Endothelial cell of umbilical vein (primary cell): ENCODE data around the gene ZFP36. TPM values are rescaled to one million over a fixed set of nuclear protein-coding genes. Genes with fewer than 3 reads are reported as not detected.

ENCODE experiments used
- BruUV-seq: library from RNA; stranded (reverse); fragments of 400-500 nt; replicated peaks from 2 replicates; lab custom pipeline; 2021; lab: Mats Ljungman, UMichigan
- CTCF ChIA-PET: fragments of 300-600, 350-600 bp; sonication (Branson Sonifier 250); formaldehyde crosslinking; loops from one replicate; lab custom pipeline; 2021; ENCODE audit warnings: antibody characterized with exemption, inconsistent platforms; lab: Charles Lee
- POLR2A ChIA-PET: fragments of 300-600, 350-600 bp; sonication (Branson Sonifier 250); formaldehyde crosslinking; loops from one replicate; lab custom pipeline; 2021; ENCODE audit warnings: antibody characterized with exemption, inconsistent platforms; lab: Charles Lee
- DNase-seq: peaks from one replicate; pipeline ENCODE4 v3.0.0-alpha.2; 2011; ENCODE audit warnings: low read depth, low spot score
- FAIRE-seq: peaks from 2 replicates; lab custom pipeline; 2011; peaks lifted over from hg19 to GRCh38; lab: Jason Lieb, UNC
- H2AFZ ChIP-seq: 2 replicates; pipeline ENCODE4 v1.6.0; 2012; ENCODE audit warnings: low read depth, low read length, control low read depth, inconsistent platforms
- H3K27ac ChIP-seq: 2 replicates; pipeline ENCODE4 v1.5.1; 2011; ENCODE audit warnings: low read depth, mild to moderate bottlenecking, control low read depth, low read length, moderate library complexity; ENCODE audit not compliant: insufficient read depth
- H3K27me3 ChIP-seq, 2 experiments: 2 replicates each; pipeline versions ENCODE4 v1.6.0 to v1.6.1; 2011; ENCODE audit warnings: low read length in 2 of 2, mixed read lengths in 1 of 2; ENCODE audit not compliant: control insufficient read depth in 2 of 2, insufficient read depth in 2 of 2
- H3K36me3 ChIP-seq, 2 experiments: 2 replicates in 1 of 2; 3 replicates in 1 of 2; pipeline ENCODE4 v1.5.1; 2011; ENCODE audit warnings: low read length in 2 of 2, mild to moderate bottlenecking in 1 of 2, moderate library complexity in 1 of 2; ENCODE audit not compliant: control insufficient read depth in 2 of 2, insufficient read depth in 2 of 2; ENCODE audit errors: extremely low read depth in 1 of 2
- H3K4me1 ChIP-seq: 3 replicates; pipeline ENCODE4 v1.5.1; 2011; ENCODE audit warnings: mild to moderate bottlenecking, low read length; ENCODE audit not compliant: control insufficient read depth, insufficient read depth; ENCODE audit errors: extremely low read depth
- H3K4me2 ChIP-seq: 2 replicates; pipeline ENCODE4 v1.6.1; 2011; ENCODE audit warnings: low read length, control low read depth, mixed read lengths; ENCODE audit not compliant: insufficient read depth
- H3K4me3 ChIP-seq, 3 experiments: fragments of 200-600 bp in 1 of 3; sonication (generic), shearing (Covaris generic) in 1 of 3; replicated peaks in 1 of 3; 2 replicates each; pipeline ENCODE4 v1.5.1; 2011 to 2016; ENCODE audit warnings: control low read depth in 3 of 3, low read length in 3 of 3, mild to moderate bottlenecking in 2 of 3, inconsistent platforms in 1 of 3, low read depth in 1 of 3, moderate library complexity in 1 of 3; ENCODE audit not compliant: insufficient read depth in 1 of 3
- H3K79me2 ChIP-seq: 2 replicates; pipeline ENCODE4 v1.6.0; 2012; ENCODE audit warnings: low read length, inconsistent platforms; ENCODE audit not compliant: control insufficient read depth, insufficient read depth
- H3K9ac ChIP-seq: replicated peaks from 2 replicates; pipeline ENCODE3; 2011; ENCODE audit warnings: low read length, control low read depth; ENCODE audit not compliant: insufficient read depth; ENCODE audit errors: extremely low read depth
- H3K9me1 ChIP-seq: replicated peaks from 3 replicates; pipeline ENCODE4 v1.6.0; 2011; ENCODE audit warnings: mild to moderate bottlenecking, low read length; ENCODE audit not compliant: control insufficient read depth, insufficient read depth; ENCODE audit errors: extremely low read depth
- H3K9me3 ChIP-seq: replicated peaks from 2 replicates; pipeline ENCODE4 v1.5.1; 2012; ENCODE audit warnings: low read length, inconsistent platforms; ENCODE audit not compliant: control insufficient read depth, insufficient read depth
- H4K20me1 ChIP-seq: replicated peaks from 2 replicates; pipeline ENCODE3; 2011; ENCODE audit warnings: mild to moderate bottlenecking, low read length; ENCODE audit not compliant: control insufficient read depth, insufficient read depth; ENCODE audit errors: extremely low read depth
- EZH2 ChIP-seq: IDR thresholded peaks from 2 replicates; pipeline ENCODE4 v1.6.1; 2012; ENCODE audit warnings: borderline replicate concordance, low read depth, mild to moderate bottlenecking, moderate library complexity, low read length, inconsistent platforms; ENCODE audit not compliant: severe bottlenecking
- FOS ChIP-seq: IDR thresholded peaks from 2 replicates; pipeline ENCODE4 v1.6.1; 2011; ENCODE audit warnings: mild to moderate bottlenecking, low read length, moderate library complexity, borderline replicate concordance; ENCODE audit not compliant: insufficient read depth
- GATA2 ChIP-seq: IDR thresholded peaks from 2 replicates; pipeline ENCODE4 v1.7.0; 2011; ENCODE audit warnings: low read depth, mild to moderate bottlenecking, moderate library complexity, mixed read lengths, low read length; ENCODE audit not compliant: insufficient read length, insufficient read depth
- JUN ChIP-seq: IDR thresholded peaks from 2 replicates; pipeline ENCODE4 v1.6.1; 2011; ENCODE audit warnings: borderline replicate concordance, low read depth; ENCODE audit not compliant: insufficient read length, insufficient read depth
- MAX ChIP-seq: IDR thresholded peaks from 2 replicates; pipeline ENCODE4 v1.6.1; 2011; ENCODE audit not compliant: insufficient read depth, insufficient read length
- MYC ChIP-seq: IDR thresholded peaks from one replicate; pipeline ENCODE4 v1.6.1; 2011; ENCODE audit warnings: mild to moderate bottlenecking, low read depth, low read length
- POLR2A ChIP-seq: IDR thresholded peaks from 2 replicates; pipeline ENCODE4 v1.6.1; 2012; ENCODE audit warnings: low read depth, mild to moderate bottlenecking, control low read depth, low read length
- POLR2AphosphoS5 ChIP-seq: IDR thresholded peaks from 2 replicates; pipeline ENCODE4 v1.6.1; 2012; ENCODE audit warnings: low read depth, mild to moderate bottlenecking, control low read depth, low read length, moderate library complexity; ENCODE audit not compliant: insufficient read depth
- dilution Hi-C: fragments of 300-500 bp; cut with MboI; formaldehyde crosslinking; loops from one replicate; pipeline ENCODE4 v1.15.0; 2019; ENCODE audit warnings: low sequenced_read_pairs; ENCODE audit not compliant: extremely low pct_ligation_motif_present
- intact Hi-C: fragments of 100-400 bp; cut with micrococcal nuclease; formaldehyde crosslinking; loops from one replicate; pipeline ENCODE4 v1.10.0; 2022
- polyA plus RNA-seq, 4 experiments: library from polyadenylated mRNA; depleted of rRNA in 3 of 4; stranded (reverse) in 3 of 4; unstranded in 1 of 4; fragments of >200 nt; gene quantifications; 2 replicates each; pipeline versions ENCODE4 v1.2.1 to v1.2.3, GENCODE V29; 2011 to 2012; ENCODE audit warnings: missing spikeins in 1 of 4
- total RNA-seq: library from RNA; stranded (reverse); gene quantifications from 2 replicates; pipeline ENCODE4 v1.2.3, GENCODE V29; 2021
- TF ChIP-seq, protein P1 (sequence below), 2 donors: IDR thresholded peaks; 1 replicate in 1 of 2; 2 replicates in 1 of 2; pipeline ENCODE4 v1.5.1; 2011; ENCODE audit warnings: low read length in 2 of 2, mild to moderate bottlenecking in 2 of 2, moderate library complexity in 2 of 2, control low read depth in 1 of 2, inconsistent platforms in 1 of 2, low read depth in 1 of 2; ENCODE audit not compliant: insufficient read depth in 1 of 2; ENCODE audit errors: extremely low read depth in 1 of 2

The ZFP36 gene
- total and polyA plus RNA-seq, 2 donors (not counting 3 experiments of a cell fraction or from before 2014, with no cell fraction given) = 12.2 to 21.7 TPM

DNA sequence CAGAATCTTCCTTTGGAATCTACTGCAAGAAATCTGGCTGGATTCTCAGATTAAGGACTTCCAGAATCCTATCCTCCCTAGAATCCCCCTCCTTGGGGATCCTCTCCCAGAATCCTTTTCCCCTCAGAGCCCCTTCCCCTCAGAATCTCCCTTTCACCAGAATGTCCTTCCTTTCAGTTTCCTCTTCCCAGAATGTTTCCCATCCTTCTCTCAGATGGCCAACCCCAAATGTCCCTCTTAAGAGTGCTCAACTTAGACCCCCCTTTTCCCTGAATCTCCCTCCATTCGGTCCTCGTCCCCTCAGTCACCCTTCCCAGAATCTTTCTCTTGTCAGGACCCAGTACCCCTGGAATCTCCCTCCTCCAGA is 29.7 kb downstream of the ZFP36 start:
- FAIRE-seq = no peak
- ChIA-PET POLR2A (interaction anchor here (0.6 to 1.7 kb wide), 18 partner anchors 9 to 96 kb away, joined by 3 to 18 read pairs (median 5); partner anchors contain the start of genes EID2B, MED29, PAF1 and PLEKHG2), CTCF (interaction anchor here (0.7 to 1.8 kb wide), 11 partner anchors 8 to 96 kb away, joined by 3 to 13 read pairs (median 5); partner anchors contain the start of genes MED29, PAF1, PLEKHG2 and SAMD4B)
- Histone ChIP-seq H3K9me3 (no peaks in the 10 kb centered on the region), H2AFZ (peak overlapping the region; percentile 17), H3K36me3 (peaks cover 11 to 16% of the 10 kb centered on the region in 2 experiments), H3K4me2 (peak overlapping the region; percentile 60), H3K4me3 (peak overlapping the region; percentile 45 to 96 (median 96)), H3K27ac (peak overlapping the region; percentile 51), H3K9me1 (no peaks in the 10 kb centered on the region), H4K20me1 (no peaks in the 10 kb centered on the region), H3K79me2 (peaks cover 31% of the 10 kb centered on the region), H3K27me3 (no peaks in the 10 kb centered on the region), H3K4me1 (peaks cover 22% of the 10 kb centered on the region), H3K9ac (peak overlapping the region; percentile 100)
- intact Hi-C loops (loop anchor here (1.0 to 2.0 kb wide), 2 partner anchors 9 to 44 kb away; partner anchors contain the start of genes SUPT5H and TIMM50), dilution Hi-C loops (no loop called here)
- no peak for DNase-seq
- BruUV-seq = TSS peak; percentile 97
- no peak for TF ChIP-seq FOS
- no peak for TF ChIP-seq POLR2AphosphoS5
- no peak for TF ChIP-seq MYC
- TF ChIP-seq MAX = no peak
- no peak for TF ChIP-seq JUN
- TF ChIP-seq POLR2A = no peak
- TF ChIP-seq, protein P1, sequence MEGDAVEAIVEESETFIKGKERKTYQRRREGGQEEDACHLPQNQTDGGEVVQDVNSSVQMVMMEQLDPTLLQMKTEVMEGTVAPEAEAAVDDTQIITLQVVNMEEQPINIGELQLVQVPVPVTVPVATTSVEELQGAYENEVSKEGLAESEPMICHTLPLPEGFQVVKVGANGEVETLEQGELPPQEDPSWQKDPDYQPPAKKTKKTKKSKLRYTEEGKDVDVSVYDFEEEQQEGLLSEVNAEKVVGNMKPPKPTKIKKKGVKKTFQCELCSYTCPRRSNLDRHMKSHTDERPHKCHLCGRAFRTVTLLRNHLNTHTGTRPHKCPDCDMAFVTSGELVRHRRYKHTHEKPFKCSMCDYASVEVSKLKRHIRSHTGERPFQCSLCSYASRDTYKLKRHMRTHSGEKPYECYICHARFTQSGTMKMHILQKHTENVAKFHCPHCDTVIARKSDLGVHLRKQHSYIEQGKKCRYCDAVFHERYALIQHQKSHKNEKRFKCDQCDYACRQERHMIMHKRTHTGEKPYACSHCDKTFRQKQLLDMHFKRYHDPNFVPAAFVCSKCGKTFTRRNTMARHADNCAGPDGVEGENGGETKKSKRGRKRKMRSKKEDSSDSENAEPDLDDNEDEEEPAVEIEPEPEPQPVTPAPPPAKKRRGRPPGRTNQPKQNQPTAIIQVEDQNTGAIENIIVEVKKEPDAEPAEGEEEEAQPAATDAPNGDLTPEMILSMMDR (IDR thresholded peaks at IDR 0.05; ENCODE audit: extremely low read depth in 1 of 2, insufficient read depth in 1 of 2, low read depth in 1 of 2, low read length in 2 of 2) = no peak
- no peak for TF ChIP-seq GATA2
- no peak for TF ChIP-seq EZH2
